ENCODE measurements around the gene ADAMTS6.
"Not testable (repeated sequence)": the region's sequence is repeated elsewhere in the genome, so short reads cannot be mapped to it uniquely, and the experiment has no call there.

ADAMTS6 gene

GRCh38 chr5:65383859-65384258, 97.9 kb downstream of the ADAMTS6 start:
- in situ Hi-C loops (cut with MboI; ENCODE audit: low sequenced_read_pairs): no loop called here

- in situ Hi-C loops (cut with MboI; ENCODE audit: low sequenced_read_pairs): no loop called here
These were observed 99.1 kb downstream of the ADAMTS6 start for GRCh38 chr5:65382582-65382981.

GRCh38 chr5:65370505-65370904, 111.2 kb downstream of the ADAMTS6 start:
- in situ Hi-C loops (cut with MboI; ENCODE audit: low sequenced_read_pairs): not testable (repeated sequence)

GRCh38 chr5:65366655-65367054, 115.1 kb downstream of the ADAMTS6 start:
- in situ Hi-C loops (cut with MboI; ENCODE audit: low sequenced_read_pairs): no loop called here

GRCh38 chr5:65364907-65365306, 116.8 kb downstream of the ADAMTS6 start:
- in situ Hi-C loops (cut with MboI; ENCODE audit: low sequenced_read_pairs): no loop called here

- in situ Hi-C loops (cut with MboI; ENCODE audit: low sequenced_read_pairs): no loop called here
These were observed 118.2 kb downstream of the ADAMTS6 start for GRCh38 chr5:65363499-65363898.

- in situ Hi-C loops (cut with MboI; ENCODE audit: low sequenced_read_pairs): no loop called here
These were observed 121.7 kb downstream of the ADAMTS6 start for GRCh38 chr5:65359981-65360380.

- in situ Hi-C loops (cut with MboI; ENCODE audit: low sequenced_read_pairs): no loop called here
These were observed 122.2 kb downstream of the ADAMTS6 start for GRCh38 chr5:65359569-65359968.

- in situ Hi-C loops (cut with MboI; ENCODE audit: low sequenced_read_pairs): no loop called here
These were observed 125.4 kb downstream of the ADAMTS6 start for GRCh38 chr5:65356274-65356673.

GRCh38 chr5:65355301-65355700, 126.4 kb downstream of the ADAMTS6 start:
- in situ Hi-C loops (cut with MboI; ENCODE audit: low sequenced_read_pairs): no loop called here

GRCh38 chr5:65341835-65342234, 139.9 kb downstream of the ADAMTS6 start:
- in situ Hi-C loops (cut with MboI; ENCODE audit: low sequenced_read_pairs): no loop called here

GRCh38 chr5:65338606-65339151, 143.0 kb downstream of the ADAMTS6 start:
- in situ Hi-C loops (cut with MboI; ENCODE audit: low sequenced_read_pairs): no loop called here

- in situ Hi-C loops (cut with MboI; ENCODE audit: low sequenced_read_pairs): no loop called here
These were observed 147.6 kb downstream of the ADAMTS6 start for GRCh38 chr5:65334077-65334476.

GRCh38 chr5:65332591-65332990, 149.1 kb downstream of the ADAMTS6 start:
- in situ Hi-C loops (cut with MboI; ENCODE audit: low sequenced_read_pairs): no loop called here

- in situ Hi-C loops (cut with MboI; ENCODE audit: low sequenced_read_pairs): no loop called here
These were observed 152.5 kb downstream of the ADAMTS6 start for GRCh38 chr5:65329266-65329665.

- in situ Hi-C loops (cut with MboI; ENCODE audit: low sequenced_read_pairs): no loop called here
These were observed 154.1 kb downstream of the ADAMTS6 start for GRCh38 chr5:65327582-65327981.

GRCh38 chr5:65326922-65327321, 154.8 kb downstream of the ADAMTS6 start:
- in situ Hi-C loops (cut with MboI; ENCODE audit: low sequenced_read_pairs): no loop called here

- in situ Hi-C loops (cut with MboI; ENCODE audit: low sequenced_read_pairs): no loop called here
These were observed 157.5 kb downstream of the ADAMTS6 start for GRCh38 chr5:65324226-65324625.

GRCh38 chr5:65320704-65321103, 161.0 kb downstream of the ADAMTS6 start:
- in situ Hi-C loops (cut with MboI; ENCODE audit: low sequenced_read_pairs): not testable (repeated sequence)

- in situ Hi-C loops (cut with MboI; ENCODE audit: low sequenced_read_pairs): no loop called here
These were observed 161.5 kb downstream of the ADAMTS6 start for GRCh38 chr5:65320250-65320649.

- in situ Hi-C loops (cut with MboI; ENCODE audit: low sequenced_read_pairs): no loop called here
These were observed 173.8 kb downstream of the ADAMTS6 start for GRCh38 chr5:65307931-65308330.

- in situ Hi-C loops (cut with MboI; ENCODE audit: low sequenced_read_pairs): no loop called here
These were observed 174.6 kb downstream of the ADAMTS6 start for GRCh38 chr5:65307088-65307487.

GRCh38 chr5:65305913-65306312, 175.8 kb downstream of the ADAMTS6 start:
- in situ Hi-C loops (cut with MboI; ENCODE audit: low sequenced_read_pairs): no loop called here

All from HL-60/S4 treated with phorbol 12-myristate 13-acetate at 8.2 ng/mL for 4 days and 3 days (cell line).